Measurements from ENCODE around the gene MEX3A.

DNA sequence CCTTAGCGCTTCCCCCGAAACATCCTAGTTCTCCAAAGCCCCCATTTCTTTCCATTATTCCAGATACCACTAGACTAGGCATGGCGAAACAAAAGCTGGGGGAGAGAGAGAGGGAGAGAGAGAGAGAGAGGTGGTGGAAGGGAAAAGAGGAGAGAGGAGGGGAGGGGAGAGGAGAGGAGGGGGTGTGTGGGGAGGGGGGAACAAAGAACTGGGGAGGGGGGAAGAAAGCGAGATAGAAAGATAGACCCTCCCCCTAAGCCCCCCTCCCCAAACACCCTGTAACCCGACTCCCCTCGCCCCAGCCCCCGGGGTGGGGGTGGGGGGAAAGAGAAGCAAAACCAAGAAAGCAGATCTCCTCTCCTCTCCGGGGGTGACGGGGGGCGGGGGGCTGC, 352 bp downstream of the MEX3A start:
- TF ChIP-seq, protein P1, sequence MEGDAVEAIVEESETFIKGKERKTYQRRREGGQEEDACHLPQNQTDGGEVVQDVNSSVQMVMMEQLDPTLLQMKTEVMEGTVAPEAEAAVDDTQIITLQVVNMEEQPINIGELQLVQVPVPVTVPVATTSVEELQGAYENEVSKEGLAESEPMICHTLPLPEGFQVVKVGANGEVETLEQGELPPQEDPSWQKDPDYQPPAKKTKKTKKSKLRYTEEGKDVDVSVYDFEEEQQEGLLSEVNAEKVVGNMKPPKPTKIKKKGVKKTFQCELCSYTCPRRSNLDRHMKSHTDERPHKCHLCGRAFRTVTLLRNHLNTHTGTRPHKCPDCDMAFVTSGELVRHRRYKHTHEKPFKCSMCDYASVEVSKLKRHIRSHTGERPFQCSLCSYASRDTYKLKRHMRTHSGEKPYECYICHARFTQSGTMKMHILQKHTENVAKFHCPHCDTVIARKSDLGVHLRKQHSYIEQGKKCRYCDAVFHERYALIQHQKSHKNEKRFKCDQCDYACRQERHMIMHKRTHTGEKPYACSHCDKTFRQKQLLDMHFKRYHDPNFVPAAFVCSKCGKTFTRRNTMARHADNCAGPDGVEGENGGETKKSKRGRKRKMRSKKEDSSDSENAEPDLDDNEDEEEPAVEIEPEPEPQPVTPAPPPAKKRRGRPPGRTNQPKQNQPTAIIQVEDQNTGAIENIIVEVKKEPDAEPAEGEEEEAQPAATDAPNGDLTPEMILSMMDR (IDR thresholded peaks at IDR 0.05), result no peak
- TF ChIP-seq TP53 (CRISPR knock-in tag; IDR thresholded peaks at IDR 0.05), result no peak
- TF ChIP-seq, protein P2, sequence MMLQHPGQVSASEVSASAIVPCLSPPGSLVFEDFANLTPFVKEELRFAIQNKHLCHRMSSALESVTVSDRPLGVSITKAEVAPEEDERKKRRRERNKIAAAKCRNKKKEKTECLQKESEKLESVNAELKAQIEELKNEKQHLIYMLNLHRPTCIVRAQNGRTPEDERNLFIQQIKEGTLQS (CRISPR knock-in tag; conservative IDR thresholded peaks at IDR 0.05), result no peak
- no peak for TF ChIP-seq ETV6 (CRISPR knock-in tag; IDR thresholded peaks at IDR 0.05)

Measured in WTC11 (cell line).